SK-N-MC (cell line): ENCODE data around the gene BCAS3.

ENCODE experiments used
- EZH2 ChIP-seq: fragments of 200-600 bp; sonication (generic); IDR thresholded peaks from one replicate; pipeline ENCODE4 v1.6.1; 2017; ENCODE audit warnings: antibody characterized with exemption
- POLR2AphosphoS5 ChIP-seq: IDR thresholded peaks from 2 replicates; pipeline ENCODE4 v1.6.1; 2012; ENCODE audit warnings: mild to moderate bottlenecking, low read depth, low read length, borderline replicate concordance

- TF ChIP-seq EZH2: no peak
- TF ChIP-seq POLR2AphosphoS5: no peak
Observed at GRCh38 chr17:61196302-61196704, 518.7 kb downstream of the BCAS3 start.
